Peyer's patch (tissue), 4 donors: ENCODE measurements around the gene TOGARAM2. TPM values are rescaled to one million over a fixed set of nuclear protein-coding genes. Genes with fewer than 3 reads are reported as not detected.

Source experiments
- DNase-seq, 3 donors: peaks; one replicate each; pipeline ENCODE4 v3.0.0-alpha.2; 2017 to 2019
- H3K27ac ChIP-seq, 4 donors: fragments of 200-600 bp; sonication (generic); one replicate each; pipeline ENCODE4 v1.5.1; 2016 to 2019
- H3K27me3 ChIP-seq, 2 donors: fragments of 200-600 bp; sonication (generic); one replicate each; pipeline ENCODE4 v1.5.1; 2019
- H3K36me3 ChIP-seq, 3 donors: fragments of 200-600 bp; sonication (generic); one replicate each; pipeline ENCODE4 v1.5.1; 2016 to 2019
- H3K4me1 ChIP-seq, 4 donors: fragments of 200-600 bp; sonication (generic); one replicate each; pipeline ENCODE4 v1.5.1; 2016 to 2019
- H3K4me3 ChIP-seq, 4 donors: fragments of 200-600 bp; sonication (generic); 1 replicate in 3 of 4; 2 replicates in 1 of 4; pipeline ENCODE4 v1.5.1; 2016 to 2019; ENCODE audit warnings: mild to moderate bottlenecking in 1 of 4
- H3K9me3 ChIP-seq, 4 donors: fragments of 200-600 bp; sonication (generic); one replicate each; pipeline ENCODE4 v1.5.1; 2016 to 2019; ENCODE audit warnings: mild to moderate bottlenecking in 1 of 4
- POLR2A ChIP-seq, 2 donors: fragments of 450-650 bp; IDR thresholded peaks; one replicate each; pipeline ENCODE4 v1.5.1; 2017; ENCODE audit warnings: antibody characterized with exemption in 2 of 2, mild to moderate bottlenecking in 2 of 2, moderate library complexity in 2 of 2
- total RNA-seq, 4 donors: library from RNA; depleted of rRNA; stranded (reverse); fragments of >200 nt; gene quantifications; one replicate each; pipeline ENCODE4 v1.1.0, GENCODE V29; 2016
- TF ChIP-seq, protein P1 (sequence below), 6 experiments: fragments of 450-650 bp in 4 of 6; fragments of 200-600 bp in 2 of 6; sonication (generic) in 1 of 6; IDR thresholded peaks; one replicate each; pipeline ENCODE4 v1.5.1; 2017 to 2019; ENCODE audit warnings: antibody characterized with exemption in 6 of 6, mild to moderate bottlenecking in 3 of 6, moderate library complexity in 1 of 6

Gene TOGARAM2
- total RNA-seq, 4 donors from 2014 or later = under 0.01 to 1.1 (median 0.22) TPM

- no peak for TF ChIP-seq POLR2A (IDR thresholded peaks at IDR 0.05)
- TF ChIP-seq, protein P1, sequence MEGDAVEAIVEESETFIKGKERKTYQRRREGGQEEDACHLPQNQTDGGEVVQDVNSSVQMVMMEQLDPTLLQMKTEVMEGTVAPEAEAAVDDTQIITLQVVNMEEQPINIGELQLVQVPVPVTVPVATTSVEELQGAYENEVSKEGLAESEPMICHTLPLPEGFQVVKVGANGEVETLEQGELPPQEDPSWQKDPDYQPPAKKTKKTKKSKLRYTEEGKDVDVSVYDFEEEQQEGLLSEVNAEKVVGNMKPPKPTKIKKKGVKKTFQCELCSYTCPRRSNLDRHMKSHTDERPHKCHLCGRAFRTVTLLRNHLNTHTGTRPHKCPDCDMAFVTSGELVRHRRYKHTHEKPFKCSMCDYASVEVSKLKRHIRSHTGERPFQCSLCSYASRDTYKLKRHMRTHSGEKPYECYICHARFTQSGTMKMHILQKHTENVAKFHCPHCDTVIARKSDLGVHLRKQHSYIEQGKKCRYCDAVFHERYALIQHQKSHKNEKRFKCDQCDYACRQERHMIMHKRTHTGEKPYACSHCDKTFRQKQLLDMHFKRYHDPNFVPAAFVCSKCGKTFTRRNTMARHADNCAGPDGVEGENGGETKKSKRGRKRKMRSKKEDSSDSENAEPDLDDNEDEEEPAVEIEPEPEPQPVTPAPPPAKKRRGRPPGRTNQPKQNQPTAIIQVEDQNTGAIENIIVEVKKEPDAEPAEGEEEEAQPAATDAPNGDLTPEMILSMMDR (IDR thresholded peaks at IDR 0.05) = no peak
- Histone ChIP-seq H3K36me3 (no peaks in the 10 kb centered on the region), H3K9me3 (no peaks in the 10 kb centered on the region), H3K27me3 (no peaks in the 10 kb centered on the region), H3K4me3 (no peak overlapping the region), H3K4me1 (no peaks in the 10 kb centered on the region), H3K27ac (no peak overlapping the region)
- no peak for DNase-seq
These were observed 78.5 kb downstream of the TOGARAM2 start for GRCh38 chr2:29059624-29060023.

DNA sequence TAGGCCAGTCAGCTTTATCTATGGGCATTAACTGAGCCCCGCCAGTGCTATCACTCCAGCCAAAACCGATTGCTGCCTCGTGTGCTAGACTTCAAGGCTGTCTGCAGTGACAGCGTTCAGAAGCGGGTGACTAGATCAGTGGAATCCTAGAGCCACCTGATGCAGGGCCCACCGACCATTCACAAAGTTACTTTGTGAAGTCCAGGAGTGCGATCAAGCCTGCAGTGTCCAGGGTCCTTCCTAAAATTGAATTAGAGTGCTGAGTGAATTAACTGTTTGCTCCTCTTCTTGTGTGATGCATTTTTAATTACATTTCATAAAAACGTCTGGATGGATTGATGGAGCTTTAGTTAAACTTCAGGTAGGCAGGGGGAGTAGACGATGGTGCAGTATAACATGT, 79.3 kb downstream of the TOGARAM2 start:
- Histone ChIP-seq H3K36me3 (no peaks in the 10 kb centered on the region), H3K27me3 (no peaks in the 10 kb centered on the region), H3K27ac (no peak overlapping the region), H3K4me3 (no peak overlapping the region), H3K4me1 (no peaks in the 10 kb centered on the region), H3K9me3 (no peaks in the 10 kb centered on the region)
- no peak for DNase-seq
- TF ChIP-seq, protein P1 (IDR thresholded peaks at IDR 0.05) = no peak
- TF ChIP-seq POLR2A (IDR thresholded peaks at IDR 0.05) = no peak

DNA sequence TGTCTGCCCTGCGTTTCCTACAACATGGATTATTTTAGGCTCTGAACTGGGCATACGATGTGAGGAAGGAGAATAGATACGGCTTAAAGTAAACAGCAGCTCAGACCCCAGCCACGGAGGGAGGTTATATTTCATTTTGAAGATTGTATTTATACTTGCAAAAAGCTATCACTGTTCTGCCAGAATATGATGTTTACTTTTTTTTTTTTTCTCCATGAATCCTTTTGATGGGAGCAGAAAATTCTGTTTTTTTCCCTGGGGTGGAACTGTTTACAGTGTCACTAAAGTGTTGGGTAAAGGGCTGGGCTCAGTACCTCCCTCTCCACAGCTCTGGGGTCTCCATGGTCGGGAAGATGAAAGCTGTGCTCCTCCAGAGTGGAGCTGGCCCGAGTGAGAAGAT, 80.1 kb downstream of the TOGARAM2 start:
- no peak overlapping the region for H3K4me3 ChIP-seq
- no peaks in the 10 kb centered on the region for H3K27me3 ChIP-seq
- DNase-seq = no peak
- no peaks in the 10 kb centered on the region for H3K36me3 ChIP-seq
- TF ChIP-seq, protein P1 (IDR thresholded peaks at IDR 0.05) = no peak
- TF ChIP-seq POLR2A (IDR thresholded peaks at IDR 0.05) = no peak
- H3K4me1 ChIP-seq = no peaks in the 10 kb centered on the region
- H3K9me3 ChIP-seq = no peaks in the 10 kb centered on the region
- no peak overlapping the region for H3K27ac ChIP-seq

GRCh38 chr2:29061616-29062015, 80.5 kb downstream of the TOGARAM2 start:
- no peaks in the 10 kb centered on the region for H3K9me3 ChIP-seq
- no peak for DNase-seq
- no peak overlapping the region for H3K4me3 ChIP-seq
- H3K36me3 ChIP-seq = no peaks in the 10 kb centered on the region
- no peak for TF ChIP-seq POLR2A (IDR thresholded peaks at IDR 0.05)
- TF ChIP-seq, protein P1 (IDR thresholded peaks at IDR 0.05) = no peak
- no peaks in the 10 kb centered on the region for H3K4me1 ChIP-seq
- H3K27me3 ChIP-seq = no peaks in the 10 kb centered on the region
- H3K27ac ChIP-seq = no peak overlapping the region

GRCh38 chr2:29062371-29062770, 81.3 kb downstream of the TOGARAM2 start:
- H3K27me3 ChIP-seq = no peaks in the 10 kb centered on the region
- H3K36me3 ChIP-seq = no peaks in the 10 kb centered on the region
- H3K9me3 ChIP-seq = no peaks in the 10 kb centered on the region
- H3K27ac ChIP-seq = no peak overlapping the region
- TF ChIP-seq POLR2A (IDR thresholded peaks at IDR 0.05) = no peak
- TF ChIP-seq, protein P1 (IDR thresholded peaks at IDR 0.05) = no peak
- no peak for DNase-seq
- H3K4me1 ChIP-seq = no peaks in the 10 kb centered on the region
- no peak overlapping the region for H3K4me3 ChIP-seq

- H3K4me3 ChIP-seq = no peak overlapping the region
- peak overlapping the region in 2 of 4 donors; percentile 1 to 38 for H3K27ac ChIP-seq
- H3K36me3 ChIP-seq = no peaks in the 10 kb centered on the region
- H3K4me1 ChIP-seq = no peaks in the 10 kb centered on the region
- no peak for DNase-seq
- TF ChIP-seq POLR2A (IDR thresholded peaks at IDR 0.05) = no peak
- TF ChIP-seq, protein P1 (IDR thresholded peaks at IDR 0.05) = no peak
- H3K27me3 ChIP-seq = no peaks in the 10 kb centered on the region
- H3K9me3 ChIP-seq = no peaks in the 10 kb centered on the region
These were observed 82.0 kb downstream of the TOGARAM2 start for GRCh38 chr2:29063056-29063455.
